ENCODE results near the gene SCYGR3.
"Not testable (repeated sequence)": the region's sequence is repeated elsewhere in the genome, so short reads cannot be mapped to it uniquely, and the experiment has no call there.

Gene SCYGR3

DNA sequence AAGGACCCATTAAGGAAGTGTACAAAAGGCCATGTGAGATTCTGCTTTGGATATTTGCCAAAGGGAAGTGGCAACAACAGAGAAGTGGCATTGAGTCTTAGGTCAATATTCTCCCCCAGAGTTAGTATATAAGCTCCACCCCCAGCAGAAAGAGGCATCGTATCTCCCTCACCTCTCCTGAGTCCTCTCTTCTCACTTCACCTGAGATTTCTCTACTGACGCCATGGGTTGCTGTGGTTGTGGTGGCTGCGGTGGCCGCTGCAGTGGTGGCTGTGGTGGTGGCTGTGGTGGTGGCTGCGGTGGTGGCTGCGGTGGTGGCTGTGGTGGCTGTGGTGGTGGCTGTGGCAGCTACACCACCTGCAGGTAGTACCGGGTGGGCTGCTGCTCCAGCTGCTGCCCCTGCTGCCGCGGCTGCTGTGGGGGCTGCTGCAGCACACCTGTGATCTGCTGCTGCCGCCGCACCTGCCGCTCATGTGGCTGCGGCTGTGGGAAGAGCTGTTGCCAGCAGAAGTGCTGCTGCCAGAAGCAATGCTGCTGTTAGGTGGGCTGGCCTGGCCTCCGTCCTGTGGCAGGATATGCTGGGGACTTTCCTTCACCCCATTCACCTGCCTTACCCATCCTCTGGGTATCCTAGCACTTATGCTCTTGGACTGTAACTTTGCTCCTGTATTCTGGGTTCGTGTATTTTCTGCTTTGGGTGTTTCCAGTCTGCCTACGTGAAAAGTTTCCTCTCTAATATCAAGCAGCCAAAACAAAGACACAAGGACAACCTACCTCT, 5.9 kb downstream of the SCYGR3 start:
- TF ChIP-seq, protein P1, sequence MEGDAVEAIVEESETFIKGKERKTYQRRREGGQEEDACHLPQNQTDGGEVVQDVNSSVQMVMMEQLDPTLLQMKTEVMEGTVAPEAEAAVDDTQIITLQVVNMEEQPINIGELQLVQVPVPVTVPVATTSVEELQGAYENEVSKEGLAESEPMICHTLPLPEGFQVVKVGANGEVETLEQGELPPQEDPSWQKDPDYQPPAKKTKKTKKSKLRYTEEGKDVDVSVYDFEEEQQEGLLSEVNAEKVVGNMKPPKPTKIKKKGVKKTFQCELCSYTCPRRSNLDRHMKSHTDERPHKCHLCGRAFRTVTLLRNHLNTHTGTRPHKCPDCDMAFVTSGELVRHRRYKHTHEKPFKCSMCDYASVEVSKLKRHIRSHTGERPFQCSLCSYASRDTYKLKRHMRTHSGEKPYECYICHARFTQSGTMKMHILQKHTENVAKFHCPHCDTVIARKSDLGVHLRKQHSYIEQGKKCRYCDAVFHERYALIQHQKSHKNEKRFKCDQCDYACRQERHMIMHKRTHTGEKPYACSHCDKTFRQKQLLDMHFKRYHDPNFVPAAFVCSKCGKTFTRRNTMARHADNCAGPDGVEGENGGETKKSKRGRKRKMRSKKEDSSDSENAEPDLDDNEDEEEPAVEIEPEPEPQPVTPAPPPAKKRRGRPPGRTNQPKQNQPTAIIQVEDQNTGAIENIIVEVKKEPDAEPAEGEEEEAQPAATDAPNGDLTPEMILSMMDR (IDR thresholded peaks at IDR 0.05; ENCODE audit: control insufficient read depth, extremely low read depth, insufficient read depth): no peak
- H3K4me3 ChIP-seq (ENCODE audit: low read depth, low read length): no peak overlapping the region
- no peak for DNase-seq (ENCODE audit: low read depth)

DNA sequence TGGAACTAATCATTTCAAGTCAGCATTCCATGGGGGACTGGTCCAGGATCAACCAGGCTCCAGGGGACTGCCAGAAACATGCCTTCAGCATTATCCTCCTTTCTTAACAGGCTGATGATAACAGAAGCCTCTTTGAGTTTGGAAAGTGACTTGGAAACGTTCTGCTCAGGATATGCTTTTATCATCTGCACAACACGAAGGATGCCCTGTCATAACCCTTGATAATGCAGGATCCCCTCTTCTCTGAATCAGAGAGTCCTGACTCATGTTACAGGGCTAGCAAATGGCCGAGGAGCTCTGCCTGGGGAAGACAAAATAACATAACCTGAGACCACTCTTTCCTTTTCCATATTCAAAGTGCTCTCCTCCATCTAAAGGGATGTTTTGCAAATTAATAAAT, 6.7 kb downstream of the SCYGR3 start:
- no peak overlapping the region for H3K4me3 ChIP-seq (ENCODE audit: low read depth, low read length)
- no peak for DNase-seq (ENCODE audit: low read depth)
- TF ChIP-seq, protein P1 (IDR thresholded peaks at IDR 0.05; ENCODE audit: control insufficient read depth, extremely low read depth, insufficient read depth): no peak

DNA sequence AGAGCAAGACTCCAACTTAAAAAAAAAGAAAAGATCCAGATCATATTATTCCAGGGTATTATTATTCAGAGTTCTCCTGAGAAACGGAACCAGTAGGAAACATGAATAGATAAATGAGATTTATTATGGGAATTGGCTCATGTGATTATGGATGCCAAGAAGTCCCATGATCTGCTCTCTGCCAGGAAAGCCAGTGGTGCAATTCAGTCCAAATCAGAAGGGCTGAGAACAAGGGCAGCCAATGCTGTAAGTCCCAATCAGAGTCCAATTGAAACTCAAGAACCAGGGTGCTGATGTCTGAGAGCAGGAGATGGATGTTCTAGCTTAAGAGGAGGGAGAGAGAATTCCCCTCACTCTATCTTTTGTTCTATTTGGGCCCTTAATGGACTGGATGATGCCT, 8.2 kb downstream of the SCYGR3 start:
- TF ChIP-seq, protein P1 (IDR thresholded peaks at IDR 0.05; ENCODE audit: control insufficient read depth, extremely low read depth, insufficient read depth): no peak
- no peak overlapping the region for H3K4me3 ChIP-seq (ENCODE audit: low read depth, low read length)
- DNase-seq (ENCODE audit: low read depth): no peak

DNA sequence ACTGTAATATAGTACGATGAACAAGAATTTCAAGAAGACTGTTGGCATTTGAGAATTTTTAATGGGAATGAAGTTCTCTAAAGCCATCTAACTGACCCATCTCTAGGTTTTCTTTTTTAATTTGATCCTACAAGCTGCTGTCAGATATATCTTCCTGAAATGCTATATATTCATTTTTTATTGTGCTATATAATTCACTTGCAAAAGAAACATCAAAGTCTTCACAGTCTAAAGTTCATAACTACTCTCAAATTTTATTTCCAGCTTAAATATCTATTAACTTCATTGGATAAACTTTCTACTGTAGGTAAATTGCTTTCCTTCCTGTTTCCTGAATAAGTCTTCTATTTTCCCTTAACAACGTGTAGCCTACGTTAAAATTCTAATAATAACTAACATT, 12.3 kb downstream of the SCYGR3 start:
- TF ChIP-seq, protein P1 (IDR thresholded peaks at IDR 0.05; ENCODE audit: control insufficient read depth, extremely low read depth, insufficient read depth): no peak

DNA sequence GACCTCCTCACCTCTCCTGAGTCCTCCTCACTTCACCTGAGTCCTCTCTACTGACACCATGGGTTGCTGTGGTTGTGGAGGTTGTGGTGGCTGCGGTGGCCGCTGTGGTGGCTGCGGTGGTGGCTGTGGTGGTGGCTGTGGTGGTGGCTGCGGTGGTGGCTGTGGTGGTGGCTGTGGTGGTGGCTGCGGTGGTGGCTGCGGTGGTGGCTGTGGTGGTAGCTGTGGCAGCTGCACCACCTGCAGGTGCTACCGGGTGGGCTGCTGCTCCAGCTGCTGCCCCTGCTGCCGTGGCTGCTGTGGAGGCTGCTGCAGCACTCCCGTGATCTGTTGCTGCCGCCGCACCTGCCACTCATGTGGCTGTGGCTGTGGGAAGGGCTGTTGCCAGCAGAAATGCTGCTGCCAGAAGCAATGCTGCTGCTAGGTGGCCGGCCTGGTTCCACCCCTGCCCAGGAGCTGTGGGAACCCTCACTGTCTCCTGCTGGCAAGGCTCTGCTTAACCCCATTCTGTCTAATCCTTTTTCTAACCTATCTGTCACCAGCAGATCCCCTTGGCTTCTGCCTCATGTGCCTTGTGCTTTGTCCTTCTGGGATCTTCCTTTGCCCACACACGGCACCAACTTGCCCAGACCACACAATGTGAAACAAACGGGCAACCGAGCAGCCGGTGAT, 15.7 kb downstream of the SCYGR3 start, which contains the start of gene SCYGR2:
Gene SCYGR2 (plus strand): TSS at position 59 of the 669 bp plus-strand sequence. CDS start 0 bp downstream, at position 59.
- not testable (repeated sequence) for DNase-seq (ENCODE audit: low read depth); H3K4me3 ChIP-seq (ENCODE audit: low read depth, low read length)

More for the DNA sequence above, 12.3 kb downstream of the SCYGR3 start:
- H3K4me3 ChIP-seq (ENCODE audit: low read depth, low read length): no peak overlapping the region
- no peak for DNase-seq (ENCODE audit: low read depth)

DNA sequence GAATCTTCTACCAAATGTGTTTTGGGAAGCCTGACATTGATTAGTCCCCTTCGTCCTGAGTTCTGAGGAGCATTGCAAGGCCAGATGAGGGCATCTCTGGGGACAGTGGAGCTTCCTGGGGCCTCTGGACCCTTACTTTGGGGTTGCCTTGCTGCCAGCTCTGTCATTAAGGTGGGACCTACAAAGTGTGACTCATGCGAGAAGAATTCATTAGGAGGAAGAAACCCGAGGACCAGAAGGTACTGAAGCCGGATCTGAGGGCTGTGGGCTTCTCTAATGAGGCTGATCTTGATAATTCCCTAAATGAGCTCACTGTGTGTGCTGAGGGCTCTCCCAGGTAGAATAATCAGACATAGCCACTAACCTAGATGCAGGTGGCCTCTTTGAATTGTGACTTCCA, 16.6 kb downstream of the SCYGR3 start:
- H3K4me3 ChIP-seq (ENCODE audit: low read depth, low read length): no peak overlapping the region
- no peak for DNase-seq (ENCODE audit: low read depth)
- TF ChIP-seq, protein P1 (IDR thresholded peaks at IDR 0.05; ENCODE audit: control insufficient read depth, extremely low read depth, insufficient read depth): no peak

DNA sequence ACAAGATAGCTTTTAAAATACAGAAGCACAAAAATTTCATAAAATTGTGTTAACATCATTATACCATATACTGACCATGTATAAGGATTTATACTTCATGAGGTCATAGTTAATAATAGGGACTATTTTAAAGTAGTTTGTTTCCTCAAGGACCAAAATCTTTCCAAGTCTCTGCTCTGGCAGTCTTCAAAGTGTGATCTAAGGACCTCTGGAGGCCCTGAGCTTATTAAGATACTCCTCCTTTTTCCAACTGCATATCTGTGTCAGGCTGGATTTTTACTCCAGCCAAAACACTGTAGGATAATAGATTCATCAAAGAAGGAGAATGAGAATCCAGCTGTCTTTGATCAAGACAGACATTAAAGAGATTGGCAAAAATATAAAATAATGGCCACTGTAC, 17.6 kb downstream of the SCYGR3 start:
- no peak for DNase-seq (ENCODE audit: low read depth)
- TF ChIP-seq, protein P1 (IDR thresholded peaks at IDR 0.05; ENCODE audit: control insufficient read depth, extremely low read depth, insufficient read depth): no peak
- H3K4me3 ChIP-seq (ENCODE audit: low read depth, low read length): no peak overlapping the region
